PFSK-1 (cell line): ENCODE results near the gene MAGI1.

Experiments
- FOXP2 ChIP-seq: optimal IDR thresholded peaks from 2 replicates; pipeline ENCODE3; 2011; ENCODE audit warnings: borderline replicate concordance, control low read depth, inconsistent platforms; ENCODE audit not compliant: insufficient read depth; ENCODE audit errors: extremely low read length, extremely low read depth
- POLR2AphosphoS5 ChIP-seq: IDR thresholded peaks from 2 replicates; pipeline ENCODE4 v1.6.1; 2012; ENCODE audit warnings: low read depth, mild to moderate bottlenecking, control low read depth, low read length, moderate library complexity
- SIN3A ChIP-seq: IDR thresholded peaks from 2 replicates; pipeline ENCODE4 v1.6.1; 2012; ENCODE audit warnings: mild to moderate bottlenecking, low read length, moderate library complexity, borderline replicate concordance; ENCODE audit not compliant: insufficient read depth
- TAF1 ChIP-seq: IDR thresholded peaks from 2 replicates; pipeline ENCODE4 v1.6.1; 2012; ENCODE audit warnings: low read length, control low read depth, borderline replicate concordance; ENCODE audit not compliant: insufficient read depth
- TF ChIP-seq, protein P1 (sequence below), 2 experiments: IDR thresholded peaks; 2 replicates each; pipeline versions ENCODE4 v1.6.1 to v1.8.0; 2011 to 2012; ENCODE audit warnings: low read depth in 2 of 2, low read length in 2 of 2, control low read depth in 1 of 2, inconsistent platforms in 1 of 2, mild to moderate bottlenecking in 1 of 2, moderate library complexity in 1 of 2; ENCODE audit not compliant: insufficient read depth in 1 of 2

DNA sequence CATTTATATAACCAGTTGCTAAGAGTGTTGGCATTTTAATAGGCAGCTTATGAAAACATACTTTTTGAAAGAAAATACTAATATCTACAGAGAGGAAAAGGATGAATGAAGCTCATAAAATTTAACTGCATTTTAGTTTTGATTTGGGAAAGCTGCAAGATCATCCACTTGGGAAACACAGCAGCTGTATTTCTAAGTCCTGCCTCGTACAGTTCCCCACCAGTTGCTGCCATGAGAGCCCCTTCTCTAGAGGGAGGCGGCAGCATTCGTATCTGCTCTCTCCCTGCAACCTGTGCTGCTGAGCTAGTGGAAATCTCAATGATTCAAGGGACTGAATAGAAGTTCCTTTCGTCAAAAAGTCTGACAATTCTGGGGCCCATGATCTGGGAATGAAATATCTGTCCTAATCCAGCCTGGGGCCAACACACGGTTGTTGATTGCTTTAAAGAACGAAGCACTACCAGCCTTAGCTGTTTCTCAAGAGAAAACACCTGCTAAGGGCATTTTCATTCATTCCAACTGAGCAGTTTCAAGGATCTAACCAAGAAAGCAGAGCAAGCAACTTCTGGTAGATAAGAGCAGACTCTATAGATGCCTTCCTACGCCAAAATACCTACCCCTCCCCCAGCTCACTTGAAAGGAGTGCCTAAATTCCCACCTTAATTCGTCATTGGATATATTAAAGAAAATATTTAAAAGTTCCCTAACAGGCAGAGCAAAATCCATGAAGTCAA lies 223.7 kb downstream of the MAGI1 start:
- TF ChIP-seq POLR2AphosphoS5 = no peak
- TF ChIP-seq, protein P1, sequence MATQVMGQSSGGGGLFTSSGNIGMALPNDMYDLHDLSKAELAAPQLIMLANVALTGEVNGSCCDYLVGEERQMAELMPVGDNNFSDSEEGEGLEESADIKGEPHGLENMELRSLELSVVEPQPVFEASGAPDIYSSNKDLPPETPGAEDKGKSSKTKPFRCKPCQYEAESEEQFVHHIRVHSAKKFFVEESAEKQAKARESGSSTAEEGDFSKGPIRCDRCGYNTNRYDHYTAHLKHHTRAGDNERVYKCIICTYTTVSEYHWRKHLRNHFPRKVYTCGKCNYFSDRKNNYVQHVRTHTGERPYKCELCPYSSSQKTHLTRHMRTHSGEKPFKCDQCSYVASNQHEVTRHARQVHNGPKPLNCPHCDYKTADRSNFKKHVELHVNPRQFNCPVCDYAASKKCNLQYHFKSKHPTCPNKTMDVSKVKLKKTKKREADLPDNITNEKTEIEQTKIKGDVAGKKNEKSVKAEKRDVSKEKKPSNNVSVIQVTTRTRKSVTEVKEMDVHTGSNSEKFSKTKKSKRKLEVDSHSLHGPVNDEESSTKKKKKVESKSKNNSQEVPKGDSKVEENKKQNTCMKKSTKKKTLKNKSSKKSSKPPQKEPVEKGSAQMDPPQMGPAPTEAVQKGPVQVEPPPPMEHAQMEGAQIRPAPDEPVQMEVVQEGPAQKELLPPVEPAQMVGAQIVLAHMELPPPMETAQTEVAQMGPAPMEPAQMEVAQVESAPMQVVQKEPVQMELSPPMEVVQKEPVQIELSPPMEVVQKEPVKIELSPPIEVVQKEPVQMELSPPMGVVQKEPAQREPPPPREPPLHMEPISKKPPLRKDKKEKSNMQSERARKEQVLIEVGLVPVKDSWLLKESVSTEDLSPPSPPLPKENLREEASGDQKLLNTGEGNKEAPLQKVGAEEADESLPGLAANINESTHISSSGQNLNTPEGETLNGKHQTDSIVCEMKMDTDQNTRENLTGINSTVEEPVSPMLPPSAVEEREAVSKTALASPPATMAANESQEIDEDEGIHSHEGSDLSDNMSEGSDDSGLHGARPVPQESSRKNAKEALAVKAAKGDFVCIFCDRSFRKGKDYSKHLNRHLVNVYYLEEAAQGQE (IDR thresholded peaks at IDR 0.05; ENCODE audit: insufficient read depth in 1 of 2, low read depth in 2 of 2, low read length in 2 of 2) = no peak
- TF ChIP-seq TAF1 = no peak
- TF ChIP-seq SIN3A = no peak
- no peak for TF ChIP-seq FOXP2
